DMS79 (cell line): Measurements from ENCODE around the gene MLST8.
"Not testable (repeated sequence)": the region's sequence is repeated elsewhere in the genome, so short reads cannot be mapped to it uniquely, and the experiment has no call there.

Source experiments
- DNase-seq: peaks from one replicate; lab custom pipeline; 2025; lab: John Stamatoyannopoulos, UW

MLST8 gene

GRCh38 chr16:2246301-2246885, 41.1 kb downstream of the MLST8 start:
- no peak for DNase-seq

- no peak for DNase-seq
Observed at GRCh38 chr16:2250652-2251295, 45.5 kb downstream of the MLST8 start.

GRCh38 chr16:2251296-2252111, 46.2 kb downstream of the MLST8 start, which contains the start of gene ECI1:
Gene ECI1, minus strand, starts transcription at chr16:2251587. Its CDS starts 21 bp downstream, at chr16:2251566.
- DNase-seq: peak; percentile 81

DNA sequence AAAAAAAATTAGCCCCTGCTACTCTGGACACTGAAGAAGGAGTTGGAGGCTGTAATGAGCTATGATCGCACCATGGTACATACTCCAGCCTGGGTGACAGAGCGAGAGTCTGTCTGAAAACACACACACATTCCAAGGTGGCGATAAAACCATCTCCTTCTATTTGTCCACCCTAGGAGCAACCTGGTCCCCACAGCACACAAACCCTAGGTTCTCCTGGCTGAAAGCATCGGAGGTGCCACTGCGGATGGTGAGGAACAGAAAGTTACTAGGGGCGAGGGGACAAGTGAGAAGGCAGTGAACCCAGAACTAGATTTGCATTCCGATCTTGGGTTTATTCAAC, 47.5 kb downstream of the MLST8 start:
- DNase-seq: no peak

GRCh38 chr16:2253293-2253692, 48.0 kb downstream of the MLST8 start:
- no peak for DNase-seq

- no peak for DNase-seq
Observed at GRCh38 chr16:2256531-2257140, 51.4 kb downstream of the MLST8 start.

GRCh38 chr16:2257726-2258125, 52.5 kb downstream of the MLST8 start:
- no peak for DNase-seq

GRCh38 chr16:2258530-2258929, 53.3 kb downstream of the MLST8 start:
- DNase-seq: not testable (repeated sequence)
